SK-N-SH treated with all-trans-retinoic acid at 6 μM for 48 hours (cell line): ENCODE measurements around the gene SUPV3L1.

ENCODE experiments used
- CREB5 ChIP-seq: fragments of 250-450 bp; sonication (Bioruptor Pico); IDR thresholded peaks from 2 replicates; pipeline ENCODE4 v1.5.1; 2020; ENCODE audit warnings: low read depth, mild to moderate bottlenecking, moderate library complexity
- CSRNP3 ChIP-seq: fragments of 250-450 bp; sonication (Bioruptor Pico); IDR thresholded peaks from 2 replicates; pipeline ENCODE4 v1.5.1; 2021; ENCODE audit warnings: mild to moderate bottlenecking, moderate library complexity
- GLIS3 ChIP-seq: fragments of 250-450 bp; sonication (Bioruptor Pico); IDR thresholded peaks from 2 replicates; pipeline ENCODE4 v1.5.0; 2020; ENCODE audit warnings: mild to moderate bottlenecking, moderate library complexity
- ISL1 ChIP-seq: fragments of 250-450 bp; sonication (Bioruptor Pico); IDR thresholded peaks from 2 replicates; pipeline ENCODE4 v2.1.2; 2022; ENCODE audit warnings: mild to moderate bottlenecking, moderate library complexity
- RARB ChIP-seq: fragments of 250-450 bp; sonication (Bioruptor Pico); IDR thresholded peaks from 2 replicates; pipeline ENCODE4 v1.8.0; 2021; ENCODE audit warnings: mild to moderate bottlenecking, moderate library complexity
- TOX ChIP-seq: fragments of 250-450 bp; sonication (Bioruptor Pico); IDR thresholded peaks from 2 replicates; pipeline ENCODE4 v1.8.0; 2021; ENCODE audit warnings: mild to moderate bottlenecking, moderate library complexity, borderline replicate concordance
- ZFP3 ChIP-seq: fragments of 250-450 bp; sonication (Bioruptor Pico); IDR thresholded peaks from 2 replicates; pipeline ENCODE4 v1.5.0; 2020; ENCODE audit warnings: mild to moderate bottlenecking, moderate library complexity
- ZFP30 ChIP-seq: fragments of 450-650 bp; formaldehyde crosslinking; IDR thresholded peaks from 2 replicates; pipeline ENCODE4 v1.5.0; 2022; ENCODE audit warnings: mild to moderate bottlenecking, moderate library complexity
- ZNF70 ChIP-seq: fragments of 450-650 bp; formaldehyde crosslinking; IDR thresholded peaks from 2 replicates; pipeline ENCODE4 v1.5.0; 2020; ENCODE audit warnings: mild to moderate bottlenecking, moderate library complexity
- ZNF8 ChIP-seq: fragments of 450-650 bp; formaldehyde crosslinking; IDR thresholded peaks from 2 replicates; pipeline ENCODE4 v1.5.0; 2020; ENCODE audit warnings: mild to moderate bottlenecking, moderate library complexity
- TF ChIP-seq, protein P1 (sequence below): fragments of 250-450 bp; sonication (Bioruptor Pico); IDR thresholded peaks from 2 replicates; pipeline ENCODE4 v1.5.0; 2020; ENCODE audit warnings: mild to moderate bottlenecking, moderate library complexity

DNA sequence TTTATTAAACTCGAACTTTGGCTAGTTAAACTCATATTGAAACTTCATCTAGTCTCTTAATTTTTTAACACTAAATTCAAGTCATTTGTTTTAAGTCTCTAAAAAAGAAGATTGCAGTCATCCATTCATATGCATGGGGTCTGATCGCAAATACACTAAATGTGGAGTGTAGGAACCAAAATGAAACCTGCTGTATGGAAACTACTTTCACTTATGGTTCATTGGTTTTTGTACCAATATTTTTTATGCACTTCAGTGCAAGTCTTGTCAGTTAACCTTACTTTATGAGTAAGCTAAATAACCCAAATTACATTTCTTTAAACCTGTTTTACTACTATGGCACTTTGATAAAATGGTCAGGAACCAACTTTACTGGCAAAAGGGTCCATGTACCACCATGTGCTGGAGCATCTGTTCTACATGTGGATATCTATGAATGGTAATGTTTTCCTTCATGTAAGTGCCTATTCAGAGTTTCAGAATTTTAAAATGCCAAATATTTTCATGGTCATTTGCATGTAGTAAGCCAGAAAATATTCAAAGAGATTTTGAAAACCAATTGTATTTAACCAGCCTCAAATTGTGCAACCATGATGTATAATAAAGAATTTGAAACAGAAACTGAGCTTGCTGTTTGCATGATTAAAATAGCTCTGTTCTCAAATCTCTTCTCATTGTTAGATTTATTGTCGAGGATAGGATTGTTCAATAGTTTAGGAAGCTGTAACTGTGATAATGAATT is 7.6 kb upstream of the SUPV3L1 start:
- TF ChIP-seq ZFP30 (no peak), CREB5 (CRISPR knock-in tag) (no peak), RARB (no peak), TOX (CRISPR knock-in tag) (no peak), GLIS3 (CRISPR knock-in tag) (no peak), ISL1 (CRISPR knock-in tag) (no peak), CSRNP3 (no peak), ZFP3 (no peak), ZNF70 (no peak), ZNF8 (no peak)
- TF ChIP-seq, protein P1, sequence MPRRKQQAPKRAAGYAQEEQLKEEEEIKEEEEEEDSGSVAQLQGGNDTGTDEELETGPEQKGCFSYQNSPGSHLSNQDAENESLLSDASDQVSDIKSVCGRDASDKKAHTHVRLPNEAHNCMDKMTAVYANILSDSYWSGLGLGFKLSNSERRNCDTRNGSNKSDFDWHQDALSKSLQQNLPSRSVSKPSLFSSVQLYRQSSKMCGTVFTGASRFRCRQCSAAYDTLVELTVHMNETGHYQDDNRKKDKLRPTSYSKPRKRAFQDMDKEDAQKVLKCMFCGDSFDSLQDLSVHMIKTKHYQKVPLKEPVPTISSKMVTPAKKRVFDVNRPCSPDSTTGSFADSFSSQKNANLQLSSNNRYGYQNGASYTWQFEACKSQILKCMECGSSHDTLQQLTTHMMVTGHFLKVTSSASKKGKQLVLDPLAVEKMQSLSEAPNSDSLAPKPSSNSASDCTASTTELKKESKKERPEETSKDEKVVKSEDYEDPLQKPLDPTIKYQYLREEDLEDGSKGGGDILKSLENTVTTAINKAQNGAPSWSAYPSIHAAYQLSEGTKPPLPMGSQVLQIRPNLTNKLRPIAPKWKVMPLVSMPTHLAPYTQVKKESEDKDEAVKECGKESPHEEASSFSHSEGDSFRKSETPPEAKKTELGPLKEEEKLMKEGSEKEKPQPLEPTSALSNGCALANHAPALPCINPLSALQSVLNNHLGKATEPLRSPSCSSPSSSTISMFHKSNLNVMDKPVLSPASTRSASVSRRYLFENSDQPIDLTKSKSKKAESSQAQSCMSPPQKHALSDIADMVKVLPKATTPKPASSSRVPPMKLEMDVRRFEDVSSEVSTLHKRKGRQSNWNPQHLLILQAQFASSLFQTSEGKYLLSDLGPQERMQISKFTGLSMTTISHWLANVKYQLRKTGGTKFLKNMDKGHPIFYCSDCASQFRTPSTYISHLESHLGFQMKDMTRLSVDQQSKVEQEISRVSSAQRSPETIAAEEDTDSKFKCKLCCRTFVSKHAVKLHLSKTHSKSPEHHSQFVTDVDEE (CRISPR knock-in tag), result no peak
